ENCODE results near the gene TMEM131L. TPM values are rescaled to one million over a fixed set of nuclear protein-coding genes. Genes with fewer than 3 reads are reported as not detected.

The TMEM131L gene
- 16.1 and 18.2 TPM in 2 replicates for total RNA-seq

GRCh38 chr4:153466081-153466948 is at the start of gene TMEM131L:
Gene TMEM131L (plus strand): TSS chr4:153466360. CDS start chr4:153466398, 38 bp downstream.

GRCh38 chr4:153684182-153684970 is 218.2 kb downstream of the TMEM131L start, which contains the start of gene TLR2:
Gene TLR2 (plus strand): TSS chr4:153684280. CDS start chr4:153702908, 18,628 bp downstream.

Other genes with a start within 250 kb of the TMEM131L start
- 5.7 and 9.9 TPM in 2 replicates for gene MND1, start 121.7 kb upstream of the TMEM131L start, total RNA-seq
- 13.8 and 18.1 TPM in 2 replicates for gene TLR2, start 217.9 kb downstream of the TMEM131L start, total RNA-seq

All from mammary microvascular endothelial cell (primary cell).